ENCODE measurements around the gene SLC25A25. TPM values are rescaled to one million over a fixed set of nuclear protein-coding genes. Genes with fewer than 3 reads are reported as not detected.

Gene SLC25A25
- total RNA-seq, 6 experiments from 2014 or later = 21.2 to 81.5 (median 53.3) TPM

DNA sequence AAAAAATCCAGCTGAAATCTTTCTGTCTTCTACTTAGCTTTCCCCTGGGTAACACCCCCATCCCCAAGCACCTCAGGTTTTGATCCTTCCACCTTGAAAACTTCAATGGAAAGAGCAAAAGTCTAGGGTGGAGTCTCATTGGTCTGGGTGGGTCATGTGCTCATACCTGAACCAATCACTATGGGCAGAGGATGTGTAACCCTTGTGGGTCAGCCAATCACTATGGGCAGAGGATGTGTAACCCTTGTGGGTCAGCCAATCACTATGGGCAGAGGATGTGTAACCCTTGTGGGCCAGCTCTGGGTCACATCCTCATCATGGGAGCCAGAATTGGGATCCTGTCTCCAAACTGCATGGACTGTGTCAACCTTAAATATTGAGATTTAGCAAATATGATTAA is 19.4 kb upstream of the SLC25A25 start:
- ATAC-seq = no peak
- Histone ChIP-seq H3K27ac (no peak overlapping the region), H3K9me3 (no peaks in the 10 kb centered on the region), H3K36me3 (no peaks in the 10 kb centered on the region), H3K4me1 (peaks cover 0 to 11% (median 2%) of the 10 kb centered on the region in 4 donors), H3K4me3 (no peak overlapping the region), H3K27me3 (no peaks in the 10 kb centered on the region)
- TF ChIP-seq, protein P1, sequence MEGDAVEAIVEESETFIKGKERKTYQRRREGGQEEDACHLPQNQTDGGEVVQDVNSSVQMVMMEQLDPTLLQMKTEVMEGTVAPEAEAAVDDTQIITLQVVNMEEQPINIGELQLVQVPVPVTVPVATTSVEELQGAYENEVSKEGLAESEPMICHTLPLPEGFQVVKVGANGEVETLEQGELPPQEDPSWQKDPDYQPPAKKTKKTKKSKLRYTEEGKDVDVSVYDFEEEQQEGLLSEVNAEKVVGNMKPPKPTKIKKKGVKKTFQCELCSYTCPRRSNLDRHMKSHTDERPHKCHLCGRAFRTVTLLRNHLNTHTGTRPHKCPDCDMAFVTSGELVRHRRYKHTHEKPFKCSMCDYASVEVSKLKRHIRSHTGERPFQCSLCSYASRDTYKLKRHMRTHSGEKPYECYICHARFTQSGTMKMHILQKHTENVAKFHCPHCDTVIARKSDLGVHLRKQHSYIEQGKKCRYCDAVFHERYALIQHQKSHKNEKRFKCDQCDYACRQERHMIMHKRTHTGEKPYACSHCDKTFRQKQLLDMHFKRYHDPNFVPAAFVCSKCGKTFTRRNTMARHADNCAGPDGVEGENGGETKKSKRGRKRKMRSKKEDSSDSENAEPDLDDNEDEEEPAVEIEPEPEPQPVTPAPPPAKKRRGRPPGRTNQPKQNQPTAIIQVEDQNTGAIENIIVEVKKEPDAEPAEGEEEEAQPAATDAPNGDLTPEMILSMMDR (IDR thresholded peaks at IDR 0.05) = no peak
- TF ChIP-seq POLR2A (IDR thresholded peaks at IDR 0.05) = no peak
- intact Hi-C loops (cut with DNase I) = no loop called here
- no peak for DNase-seq

DNA sequence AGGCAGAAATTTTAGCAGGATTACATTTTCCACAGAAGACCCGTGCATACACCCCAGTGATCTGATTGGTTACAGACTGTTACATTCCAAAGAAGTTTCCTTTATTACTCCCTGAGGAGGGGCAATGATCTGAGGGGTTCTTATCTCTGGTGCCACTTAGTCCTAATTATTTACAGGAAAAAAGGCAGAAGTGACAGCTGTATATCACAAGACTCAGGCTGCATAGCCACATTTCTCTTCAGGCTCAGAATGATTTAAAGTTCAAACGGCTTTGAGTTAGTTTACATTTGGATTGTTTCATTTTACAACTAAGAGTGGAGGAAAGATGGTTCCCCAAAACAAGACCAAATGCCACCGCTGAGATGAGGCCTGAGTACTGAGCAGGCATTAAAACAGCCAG is 18.2 kb upstream of the SLC25A25 start:
- DNase-seq (no peak), ATAC-seq (no peak)
- Histone ChIP-seq H3K27ac (no peak overlapping the region), H3K4me3 (no peak overlapping the region), H3K36me3 (no peaks in the 10 kb centered on the region), H3K27me3 (no peaks in the 10 kb centered on the region), H3K9me3 (no peaks in the 10 kb centered on the region), H3K4me1 (peaks cover 0 to 9% (median 0%) of the 10 kb centered on the region in 4 donors)
- TF ChIP-seq, protein P1 (IDR thresholded peaks at IDR 0.05) = no peak
- no peak for TF ChIP-seq POLR2A (IDR thresholded peaks at IDR 0.05)
- intact Hi-C loops (cut with DNase I) = no loop called here
- WGBS (ENCODE audit: insufficient coverage, low coverage, low lambda C conversion rate, missing lambda C conversion rate) = 52% methylated on average over 3 of the region's 3 CpGs

DNA sequence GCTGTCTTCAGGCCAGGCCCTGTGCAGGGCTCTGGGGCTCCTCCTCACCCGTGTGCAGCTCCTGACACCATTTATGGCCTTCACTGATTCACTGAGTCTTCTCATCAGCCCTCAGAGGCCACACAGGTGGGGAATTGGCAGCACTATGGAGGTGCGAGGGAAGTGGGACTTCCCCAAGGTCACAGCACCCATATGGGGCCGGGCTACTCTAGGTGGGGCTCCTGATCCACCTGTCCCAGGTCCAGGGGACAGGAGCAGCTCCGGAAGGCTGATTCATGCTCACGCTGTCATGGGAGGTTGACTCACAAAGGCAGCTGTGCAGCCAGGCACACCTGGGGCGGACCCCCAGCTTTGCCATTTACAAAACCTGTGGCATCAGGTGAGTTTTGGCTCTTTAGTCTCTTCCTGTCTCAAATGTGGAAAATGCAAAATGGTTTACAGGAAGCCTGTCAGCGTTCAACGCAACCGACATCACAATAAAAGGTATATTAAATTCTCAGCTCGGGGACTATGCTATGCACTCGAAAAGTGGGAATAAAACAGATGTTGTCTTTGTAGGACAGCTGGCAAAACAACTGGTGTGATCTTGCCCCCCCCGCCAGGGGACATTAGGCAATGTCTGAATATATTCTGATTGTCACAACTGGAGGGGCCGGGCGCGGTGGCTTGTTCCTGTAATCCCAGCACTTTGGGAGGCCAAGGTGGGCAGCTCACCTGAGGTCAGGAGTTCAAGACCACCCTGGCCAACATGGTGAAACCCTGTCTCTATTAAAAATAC is 15.9 kb upstream of the SLC25A25 start:
- Histone ChIP-seq H3K36me3 (no peaks in the 10 kb centered on the region), H3K4me3 (no peak overlapping the region), H3K9me3 (no peaks in the 10 kb centered on the region), H3K27ac (no peak overlapping the region), H3K27me3 (no peaks in the 10 kb centered on the region), H3K4me1 (peaks cover 0 to 27% (median 10%) of the 10 kb centered on the region in 4 donors)
- TF ChIP-seq, protein P1 (IDR thresholded peaks at IDR 0.05) = no peak
- no peak for TF ChIP-seq POLR2A (IDR thresholded peaks at IDR 0.05)
- ATAC-seq (peak in 1 of 4 donors; percentile 18), DNase-seq (no peak)
- intact Hi-C loops (cut with DNase I) = no loop called here
- WGBS (ENCODE audit: insufficient coverage, low coverage, low lambda C conversion rate, missing lambda C conversion rate) = 74% methylated on average over 6 of the region's 15 CpGs

DNA sequence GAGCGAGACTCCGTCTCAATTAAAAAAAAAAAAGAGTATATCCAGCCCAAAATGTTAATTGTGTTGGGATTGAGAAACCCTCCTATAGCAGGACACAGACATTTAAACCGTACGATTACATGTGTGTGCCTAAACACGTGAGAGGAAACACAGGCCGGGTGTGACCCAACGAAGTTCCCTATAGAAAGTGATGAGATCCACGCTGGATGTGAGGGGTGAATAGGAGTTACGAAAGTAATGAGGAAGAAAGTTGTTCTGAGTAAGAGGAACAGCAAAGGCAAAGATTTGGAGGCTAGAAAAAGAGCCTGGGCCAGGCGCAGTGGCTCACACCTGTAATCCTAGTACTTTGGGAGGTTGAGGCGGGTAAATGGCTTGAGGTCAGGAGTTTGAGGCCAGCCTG is 14.5 kb upstream of the SLC25A25 start:
- no peak overlapping the region for H3K4me3 ChIP-seq
- intact Hi-C loops (cut with DNase I) = no loop called here
- TF ChIP-seq POLR2A (IDR thresholded peaks at IDR 0.05) = no peak
- TF ChIP-seq, protein P1 (IDR thresholded peaks at IDR 0.05) = no peak
- no peaks in the 10 kb centered on the region for H3K9me3 ChIP-seq
- WGBS (ENCODE audit: insufficient coverage, low coverage, low lambda C conversion rate, missing lambda C conversion rate) = 74% methylated on average over 9 of the region's 11 CpGs
- ATAC-seq (peak in 2 of 4 donors; percentile 8 to 9), DNase-seq (no peak)
- no peaks in the 10 kb centered on the region for H3K27me3 ChIP-seq
- peaks cover 0 to 42% (median 16%) of the 10 kb centered on the region in 4 donors for H3K4me1 ChIP-seq
- no peaks in the 10 kb centered on the region for H3K36me3 ChIP-seq
- H3K27ac ChIP-seq = no peak overlapping the region

All from right lobe of liver (tissue), 6 donors.